H7 (cell line): ENCODE measurements around the gene PTCD2. TPM values are rescaled to one million over a fixed set of nuclear protein-coding genes. Genes with fewer than 3 reads are reported as not detected.
"Not testable (repeated sequence)": the region's sequence is repeated elsewhere in the genome, so short reads cannot be mapped to it uniquely, and the experiment has no call there.

Experiments used
- DNase-seq: peaks from one replicate; pipeline ENCODE4 v3.0.0; 2012
- H3K27me3 ChIP-seq: 2 replicates; pipeline ENCODE4 v1.6.0; 2011; ENCODE audit warnings: mild to moderate bottlenecking, low read length; ENCODE audit not compliant: control insufficient read depth, insufficient read depth
- H3K36me3 ChIP-seq: replicated peaks from 2 replicates; pipeline ENCODE4 v1.5.1; 2011; ENCODE audit warnings: low read length; ENCODE audit not compliant: control insufficient read depth, insufficient read depth
- H3K4me3 ChIP-seq: 2 replicates; pipeline ENCODE4 v1.5.1; 2011; ENCODE audit warnings: low read depth, mild to moderate bottlenecking, control low read depth, low read length, moderate library complexity; ENCODE audit not compliant: insufficient read depth
- total RNA-seq: library from RNA; depleted of rRNA; stranded (reverse); fragments of >200 nt; shearing (Covaris generic); gene quantifications from 2 replicates; pipeline ENCODE4 v1.2.3, GENCODE V29; 2014

Gene PTCD2
- total RNA-seq, 1 experiment from 2014 or later, result 16.6 TPM

DNA sequence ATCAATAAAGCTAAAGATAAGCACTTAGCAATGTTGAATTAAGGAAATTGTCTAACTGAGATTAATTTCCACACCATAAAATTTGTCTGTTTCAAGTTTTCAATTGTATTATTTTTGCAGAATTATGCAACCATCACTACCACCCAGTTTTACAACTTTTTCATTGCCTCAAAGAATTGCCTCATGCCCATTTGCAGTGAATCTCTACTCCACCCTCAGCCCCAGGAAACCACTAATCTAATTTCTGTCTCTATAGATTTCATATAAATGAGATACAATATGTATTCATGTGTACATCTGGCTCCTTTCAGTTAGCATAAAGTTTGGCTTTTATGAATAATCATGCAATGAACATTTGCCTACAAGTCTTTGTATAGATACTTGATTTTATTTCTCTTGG is 72.9 kb downstream of the PTCD2 start:
- no peak for DNase-seq

GRCh38 chr5:72394688-72395087 is 74.5 kb downstream of the PTCD2 start:
- H3K27me3 ChIP-seq, result no peaks in the 10 kb centered on the region
- no peak overlapping the region for H3K4me3 ChIP-seq
- no peaks in the 10 kb centered on the region for H3K36me3 ChIP-seq
- DNase-seq, result no peak

More for the DNA sequence above, 72.9 kb downstream of the PTCD2 start:
- Histone ChIP-seq H3K27me3 (no peaks in the 10 kb centered on the region), H3K36me3 (no peaks in the 10 kb centered on the region), H3K4me3 (no peak overlapping the region)

DNA sequence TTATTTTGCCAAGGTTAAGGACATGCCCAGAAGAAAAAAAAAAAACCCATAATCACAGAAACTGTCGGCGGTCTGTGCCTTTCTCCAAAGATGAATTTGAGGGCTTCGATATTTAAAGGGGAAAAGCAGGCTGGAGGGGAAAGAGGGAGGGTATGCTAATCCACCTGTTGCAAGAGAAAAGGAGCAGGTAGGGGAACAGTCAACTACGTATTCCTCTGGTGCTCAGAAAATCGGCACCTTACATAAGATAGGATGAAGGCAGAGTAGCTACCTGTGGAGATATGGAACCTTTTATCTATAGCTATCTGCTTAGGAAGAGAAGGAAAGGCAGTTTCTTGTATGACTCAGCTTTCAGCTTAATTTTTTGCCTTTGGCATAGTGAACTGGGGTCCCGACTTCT is 77.7 kb downstream of the PTCD2 start:
- H3K36me3 ChIP-seq, result no peaks in the 10 kb centered on the region
- no peaks in the 10 kb centered on the region for H3K27me3 ChIP-seq
- H3K4me3 ChIP-seq, result no peak overlapping the region
- DNase-seq, result no peak

- DNase-seq, result no peak
- H3K27me3 ChIP-seq, result no peaks in the 10 kb centered on the region
- H3K36me3 ChIP-seq, result no peaks in the 10 kb centered on the region
- no peak overlapping the region for H3K4me3 ChIP-seq
Measured at GRCh38 chr5:72400950-72401349, 80.8 kb downstream of the PTCD2 start.

GRCh38 chr5:72402381-72402890 is 82.3 kb downstream of the PTCD2 start:
- DNase-seq, result no peak
- Histone ChIP-seq H3K4me3 (no peak overlapping the region), H3K27me3 (no peaks in the 10 kb centered on the region), H3K36me3 (no peaks in the 10 kb centered on the region)

DNA sequence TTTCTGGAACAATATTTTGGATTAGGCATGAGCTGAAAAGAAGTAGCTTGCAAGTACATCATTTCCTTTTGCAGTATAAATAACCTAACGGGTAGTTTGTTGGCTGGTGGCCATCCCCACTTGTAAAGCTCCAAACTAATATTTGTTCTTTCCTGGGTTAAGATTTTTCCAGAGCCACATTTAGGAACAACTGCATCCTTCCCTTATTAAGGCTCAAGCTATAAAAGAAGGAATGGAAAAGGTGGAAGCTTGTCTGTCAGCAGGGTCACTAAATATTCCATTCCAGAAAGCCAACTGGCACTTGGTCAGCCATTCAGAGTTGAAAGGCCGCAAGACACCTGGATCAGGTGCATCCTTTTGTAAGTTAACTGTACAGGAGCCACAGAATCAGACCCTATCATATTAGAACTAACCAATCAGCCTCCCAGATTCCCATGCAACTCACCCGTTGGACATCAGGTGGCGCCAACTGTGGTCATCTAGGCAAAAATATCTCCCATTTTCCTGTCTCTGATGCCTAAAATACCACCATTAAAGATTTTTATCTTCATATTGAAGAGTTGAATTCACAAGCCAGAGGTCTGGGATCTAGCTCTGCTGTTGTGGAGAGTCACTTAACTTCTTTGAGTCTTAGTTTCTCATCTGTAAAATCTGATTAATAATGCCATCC is 82.9 kb downstream of the PTCD2 start:
- H3K36me3 ChIP-seq, result no peaks in the 10 kb centered on the region
- H3K27me3 ChIP-seq, result no peaks in the 10 kb centered on the region
- DNase-seq, result peak; percentile 33
- H3K4me3 ChIP-seq, result no peak overlapping the region

DNA sequence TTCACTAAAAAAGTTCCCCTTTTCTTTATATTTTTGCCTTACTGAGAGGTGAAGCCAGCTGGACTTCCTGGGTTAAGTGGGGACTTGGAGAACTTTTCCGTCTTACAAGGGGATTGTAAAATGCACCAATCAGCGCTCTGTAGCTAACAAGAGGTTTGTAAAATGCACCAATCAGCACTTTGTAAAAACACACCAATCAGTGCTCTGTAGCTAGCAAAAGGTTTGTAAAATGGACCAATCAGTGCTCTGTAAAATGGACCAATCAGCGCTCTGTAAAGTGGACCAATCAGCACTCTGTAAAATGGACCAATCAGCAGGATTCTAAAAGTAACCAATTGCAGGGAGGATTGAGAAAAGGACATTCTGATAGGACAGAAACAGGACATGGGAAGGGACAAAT is 84.6 kb downstream of the PTCD2 start:
- H3K4me3 ChIP-seq, H3K27me3 ChIP-seq, H3K36me3 ChIP-seq, DNase-seq: not testable (repeated sequence)

GRCh38 chr5:72407078-72407477 is 86.9 kb downstream of the PTCD2 start:
- no peak for DNase-seq
- Histone ChIP-seq H3K27me3 (no peaks in the 10 kb centered on the region), H3K4me3 (no peak overlapping the region)

DNA sequence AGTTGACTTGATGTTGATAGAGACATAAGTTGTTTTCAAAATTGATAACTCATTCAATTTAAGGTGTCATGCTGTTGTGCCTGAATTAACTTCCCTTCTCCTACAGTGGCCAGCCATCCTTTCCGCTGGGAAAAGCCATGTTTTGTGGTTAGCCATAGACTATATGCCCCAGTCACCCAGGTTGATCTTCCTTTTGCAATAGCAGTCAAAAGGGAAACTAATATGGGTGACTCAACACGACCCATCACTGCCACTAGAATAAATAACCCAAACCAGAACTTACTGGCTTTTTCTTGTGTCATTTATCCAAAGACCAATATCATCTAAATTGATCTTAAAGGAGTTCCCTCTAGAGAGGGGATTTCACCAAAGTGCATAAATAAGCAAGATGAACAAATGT is 87.4 kb downstream of the PTCD2 start:
- H3K4me3 ChIP-seq, result no peak overlapping the region
- H3K27me3 ChIP-seq, result no peaks in the 10 kb centered on the region
- DNase-seq, result no peak
- no peaks in the 10 kb centered on the region for H3K36me3 ChIP-seq

More at GRCh38 chr5:72407078-72407477, 86.9 kb downstream of the PTCD2 start:
- no peaks in the 10 kb centered on the region for H3K36me3 ChIP-seq

- Histone ChIP-seq H3K27me3 (no peaks in the 10 kb centered on the region), H3K36me3 (no peaks in the 10 kb centered on the region), H3K4me3 (no peak overlapping the region)
- no peak for DNase-seq
Measured at GRCh38 chr5:72408127-72408526, 88.0 kb downstream of the PTCD2 start.

GRCh38 chr5:72408603-72409002 is 88.4 kb downstream of the PTCD2 start:
- Histone ChIP-seq H3K27me3 (no peaks in the 10 kb centered on the region), H3K4me3 (no peak overlapping the region), H3K36me3 (no peaks in the 10 kb centered on the region)
- no peak for DNase-seq

GRCh38 chr5:72410688-72411295 is 90.6 kb downstream of the PTCD2 start:
- no peak for DNase-seq
- Histone ChIP-seq H3K4me3 (no peak overlapping the region), H3K36me3 (no peaks in the 10 kb centered on the region), H3K27me3 (no peaks in the 10 kb centered on the region)

GRCh38 chr5:72412283-72413055 is 92.3 kb downstream of the PTCD2 start:
- Histone ChIP-seq H3K4me3 (no peak overlapping the region), H3K27me3 (no peaks in the 10 kb centered on the region), H3K36me3 (no peaks in the 10 kb centered on the region)
- no peak for DNase-seq

DNA sequence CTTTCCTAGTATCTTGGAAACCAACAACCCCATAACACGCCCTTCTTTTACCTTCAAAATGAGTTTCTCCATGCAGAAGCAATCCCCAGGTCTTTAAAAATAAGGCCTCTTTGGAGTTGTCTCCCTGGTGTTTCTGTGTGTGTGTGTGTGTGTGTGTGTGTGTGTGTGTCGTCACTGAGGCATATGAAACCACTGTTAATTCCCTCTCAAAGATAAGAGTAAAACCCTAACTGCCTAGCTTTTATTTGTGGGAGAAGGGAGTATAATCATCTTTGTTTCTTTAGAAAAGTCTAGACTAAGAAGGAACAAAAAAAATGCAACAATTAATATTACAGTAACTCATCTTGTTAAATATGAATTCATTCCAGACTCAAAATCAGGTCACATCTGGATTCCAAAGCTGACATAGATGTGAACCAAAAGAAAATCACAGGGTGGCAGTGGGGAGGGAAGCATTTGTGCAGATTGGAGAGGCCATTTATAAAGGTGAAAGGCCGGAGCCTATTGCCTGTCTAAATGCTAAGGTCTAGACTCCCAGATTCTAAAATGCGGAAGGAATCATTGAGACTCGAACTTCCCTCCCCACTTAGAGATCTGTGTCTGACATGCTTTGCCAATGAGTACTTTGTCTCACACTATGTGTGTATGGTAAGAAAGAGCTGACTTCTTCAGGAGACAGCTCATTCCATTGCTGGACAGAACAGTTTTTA is 95.6 kb downstream of the PTCD2 start:
- H3K27me3 ChIP-seq, result no peaks in the 10 kb centered on the region
- no peak for DNase-seq
- H3K36me3 ChIP-seq, result no peaks in the 10 kb centered on the region
- no peak overlapping the region for H3K4me3 ChIP-seq
